Heart right ventricle (tissue), 16 donors: ENCODE results near the gene FGFR1OP2. TPM values are rescaled to one million over a fixed set of nuclear protein-coding genes. Genes with fewer than 3 reads are reported as not detected.

ENCODE experiments used
- ATAC-seq, 8 donors: fragments of 200-7000 bp; cut with Tn5 transposase; one replicate each; pipeline ENCODE4 v1.9.1; 2020; ENCODE audit warnings: mild to moderate bottlenecking in 8 of 8, moderate library complexity in 8 of 8, moderate number of reproducible peaks in 1 of 8
- DNase-seq, 2 donors: peaks; one replicate each; pipeline ENCODE4 v3.0.0-alpha.2; 2020
- H3K27ac ChIP-seq, 10 donors: fragments of 200-600 bp; sonication (generic) in 2 of 10; one replicate each; pipeline versions ENCODE4 v1.5.0 to v1.8.0; 2020 to 2022; ENCODE audit warnings: mild to moderate bottlenecking in 3 of 10
- H3K27me3 ChIP-seq, 7 donors: fragments of 200-600 bp; one replicate each; pipeline ENCODE4 v1.8.0; 2021 to 2022; ENCODE audit warnings: mild to moderate bottlenecking in 2 of 7
- H3K36me3 ChIP-seq, 9 donors: fragments of 200-600 bp; sonication (generic) in 1 of 9; one replicate each; pipeline versions ENCODE4 v1.5.0 to v1.8.0; 2020 to 2022; ENCODE audit warnings: mild to moderate bottlenecking in 2 of 9
- H3K4me1 ChIP-seq, 9 donors: fragments of 200-600 bp; sonication (generic) in 1 of 9; one replicate each; pipeline versions ENCODE4 v1.5.0 to v1.8.0; 2020 to 2022; ENCODE audit warnings: mild to moderate bottlenecking in 4 of 9
- H3K4me3 ChIP-seq, 10 donors: fragments of 200-600 bp; sonication (generic) in 2 of 10; one replicate each; pipeline versions ENCODE4 v1.5.0 to v1.8.0; 2020 to 2022; ENCODE audit warnings: mild to moderate bottlenecking in 7 of 10, moderate library complexity in 2 of 10
- H3K9me3 ChIP-seq, 11 donors: fragments of 200-600 bp in 10 of 11; sonication (generic) in 2 of 11; one replicate each; pipeline versions ENCODE4 v1.5.0 to v1.8.0; 2013 to 2022; ENCODE audit warnings: mild to moderate bottlenecking in 2 of 11, control low read depth in 1 of 11, moderate library complexity in 1 of 11
- CTCF ChIP-seq, 9 donors: fragments of 200-600 bp; sonication (generic) in 2 of 9; IDR thresholded peaks; one replicate each; pipeline versions ENCODE4 v1.5.0 to v1.8.0; 2021 to 2022; ENCODE audit warnings: antibody characterized with exemption in 9 of 9, mild to moderate bottlenecking in 5 of 9, moderate library complexity in 1 of 9
- WGBS, 2 donors: extraction: QIAGEN DNeasy Blood & Tissue Kit; methylation state at CpG; one replicate each; pipeline ENCODE4 v1.1.7; 2013; ENCODE audit warnings: inconsistent platforms in 1 of 2; 5-methylcytosine and 5-hydroxymethylcytosine counted together
- intact Hi-C, 10 donors: fragments of 100-400 bp; cut with DNase I; formaldehyde crosslinking; loops; one replicate each; pipeline versions ENCODE4 v1.11.1 to v1.14.2; 2022
- polyA plus RNA-seq, 2 donors: library from polyadenylated mRNA; stranded (reverse); fragments of 200-250 nt; gene quantifications; one replicate each; pipeline ENCODE4 v1.2.3, GENCODE V29; 2013
- total RNA-seq, 10 donors: library from RNA; stranded (reverse); fragmentation: NEBNext Ultra II Directional in 3 of 10; extraction: Animal tissue kit (Norgen Biotek cat#: 25700) in 3 of 10; gene quantifications; one replicate each; pipeline versions ENCODE4 v1.2.1 to v1.2.4, GENCODE V29; 2021 to 2023
- donor health status: Arrhythmogenic right ventricular cardiomyopathy.
- donor health status: ischemic (EF 13 %, LVEDD 7.1; RV severe dilation, severe dysfunction).
- donor health status: healthy with polysubstance abuse.
- donor health status: DM: no; HTN: yes; CAD: no.
- donor health status: DM: no; HTN: no; CAD: no.
- donor health status: ischemic (EF 25% LVEDD 6.9; RV normal size, moderate dysfunction).
- donor health status: ischemic (EF 25% LVEDD 5.7; RV mildly dilated, moderate dysfunction).
- donor health status: healthy.
- donor health status: DM: yes; HTN: yes; CAD: no.
- donor health status: Ischemic cardiomyopathy.
- donor health status: ischemic (EF 35%, LVEDD 5.7; RV mildly dilated, moderate dysfunction).
- donor health status: nonischemic (EF 11% LVEDD 7.7; RV severe dilation, severe dysfunction).
- donor health status: DM: yes; HTN: yes; CAD: no.
- donor health status: PGD.
- donor health status: ischemic (EF 29% LVEDD 5.4; RV normal size, mild dysfunction).
- donor health status: nonischemic (EF 23%, LVEDD 6.1; RV moderate dilation, normal function).

FGFR1OP2 gene
- total and polyA plus RNA-seq, 12 donors, result 22.3 to 41.6 (median 27.9) TPM

- no peak for TF ChIP-seq CTCF (IDR thresholded peaks at IDR 0.05)
- Histone ChIP-seq H3K4me1 (peaks cover 0 to 12% (median 0%) of the 10 kb centered on the region in 9 donors), H3K9me3 (no peaks in the 10 kb centered on the region), H3K36me3 (peaks cover 0 to 100% (median 49%) of the 10 kb centered on the region in 9 donors), H3K27me3 (no peaks in the 10 kb centered on the region), H3K4me3 (no peak overlapping the region), H3K27ac (no peak overlapping the region)
- DNase-seq (no peak), ATAC-seq (no peak)
- intact Hi-C loops, result no loop called here
- WGBS, 2 donors, result 45 to 59% methylated on average over 1 of the region's 1 CpG
Measured at GRCh38 chr12:26961803-26962202, 23.5 kb downstream of the FGFR1OP2 start.

GRCh38 chr12:26963413-26963812 lies 25.1 kb downstream of the FGFR1OP2 start:
- 93 to 94% methylated on average over 1 of the region's 1 CpG for WGBS, 2 donors
- ATAC-seq (no peak), DNase-seq (no peak)
- no peak for TF ChIP-seq CTCF (IDR thresholded peaks at IDR 0.05)
- H3K36me3 ChIP-seq, result peaks cover 0 to 100% (median 36%) of the 10 kb centered on the region in 9 donors
- H3K4me3 ChIP-seq, result no peak overlapping the region
- H3K9me3 ChIP-seq, result no peaks in the 10 kb centered on the region
- H3K27me3 ChIP-seq, result no peaks in the 10 kb centered on the region
- H3K27ac ChIP-seq, result no peak overlapping the region
- H3K4me1 ChIP-seq, result peaks cover 0 to 12% (median 0%) of the 10 kb centered on the region in 9 donors
- intact Hi-C loops, result no loop called here

GRCh38 chr12:26966842-26967241 lies 28.6 kb downstream of the FGFR1OP2 start:
- intact Hi-C loops, result no loop called here
- Histone ChIP-seq H3K27ac (no peak overlapping the region), H3K9me3 (no peaks in the 10 kb centered on the region), H3K4me3 (no peak overlapping the region), H3K27me3 (no peaks in the 10 kb centered on the region), H3K4me1 (peaks cover 0 to 3% (median 0%) of the 10 kb centered on the region in 9 donors), H3K36me3 (peaks cover 0 to 92% (median 47%) of the 10 kb centered on the region in 9 donors)
- no peak for TF ChIP-seq CTCF (IDR thresholded peaks at IDR 0.05)
- WGBS, 2 donors, result 77 to 84% methylated on average over 3 of the region's 3 CpGs
- DNase-seq (no peak), ATAC-seq (no peak)

GRCh38 chr12:26970136-26970535 lies 31.9 kb downstream of the FGFR1OP2 start:
- intact Hi-C loops, result no loop called here
- no peak for ATAC-seq
- H3K36me3 ChIP-seq, result peaks cover 0 to 92% (median 47%) of the 10 kb centered on the region in 9 donors
- no peak for TF ChIP-seq CTCF (IDR thresholded peaks at IDR 0.05)
- H3K4me3 ChIP-seq, result no peak overlapping the region
- H3K4me1 ChIP-seq, result no peaks in the 10 kb centered on the region
- no peaks in the 10 kb centered on the region for H3K9me3 ChIP-seq
- no peak overlapping the region for H3K27ac ChIP-seq
- H3K27me3 ChIP-seq, result no peaks in the 10 kb centered on the region
- DNase-seq, result no peak
- 98 to 99% methylated on average over 2 of the region's 2 CpGs for WGBS, 2 donors
